GM12864 (cell line): ENCODE results near the gene FARP1.

Experiments
- DNase-seq: peaks from one replicate; pipeline ENCODE4 v3.0.0-alpha.2; 2011; ENCODE audit warnings: low read depth
- H3K4me3 ChIP-seq: 2 replicates; pipeline ENCODE4 v1.5.1; 2011; ENCODE audit warnings: mild to moderate bottlenecking, low read depth, low read length, control low read depth
- TF ChIP-seq, protein P1 (sequence below): IDR thresholded peaks from 2 replicates; pipeline ENCODE4 v1.5.1; 2011; ENCODE audit warnings: low read depth, mild to moderate bottlenecking, moderate library complexity, low read length, control low read depth, inconsistent platforms; ENCODE audit errors: missing control alignments

FARP1 gene

DNA sequence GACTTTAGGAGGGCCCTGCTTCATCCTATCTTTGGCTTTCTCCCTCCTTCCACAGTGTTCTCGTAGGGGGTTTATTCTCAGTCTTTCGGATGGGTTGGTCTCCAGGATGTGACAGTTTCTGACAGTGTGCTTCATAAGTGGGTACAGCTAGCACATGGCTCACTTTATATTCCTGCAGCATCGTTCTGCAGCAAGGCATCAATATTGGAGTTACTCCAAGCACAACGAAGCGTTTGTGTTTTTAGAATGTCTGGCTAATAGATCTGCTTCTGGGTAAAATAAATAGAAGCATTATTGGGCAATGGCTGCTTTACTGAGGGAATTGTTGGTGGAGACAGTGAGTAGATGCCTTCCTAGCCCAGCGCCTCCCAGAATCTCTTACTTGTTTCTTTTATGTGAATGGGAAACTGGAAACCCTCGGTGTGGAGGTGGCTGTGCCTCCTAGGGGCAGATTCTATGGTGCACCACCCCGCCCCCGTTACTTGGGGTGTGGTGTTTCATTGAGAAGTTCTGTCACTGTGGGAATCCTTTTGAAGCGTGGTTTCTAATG, 2.0 kb downstream of the FARP1 start:
- no peak for DNase-seq
- TF ChIP-seq, protein P1, sequence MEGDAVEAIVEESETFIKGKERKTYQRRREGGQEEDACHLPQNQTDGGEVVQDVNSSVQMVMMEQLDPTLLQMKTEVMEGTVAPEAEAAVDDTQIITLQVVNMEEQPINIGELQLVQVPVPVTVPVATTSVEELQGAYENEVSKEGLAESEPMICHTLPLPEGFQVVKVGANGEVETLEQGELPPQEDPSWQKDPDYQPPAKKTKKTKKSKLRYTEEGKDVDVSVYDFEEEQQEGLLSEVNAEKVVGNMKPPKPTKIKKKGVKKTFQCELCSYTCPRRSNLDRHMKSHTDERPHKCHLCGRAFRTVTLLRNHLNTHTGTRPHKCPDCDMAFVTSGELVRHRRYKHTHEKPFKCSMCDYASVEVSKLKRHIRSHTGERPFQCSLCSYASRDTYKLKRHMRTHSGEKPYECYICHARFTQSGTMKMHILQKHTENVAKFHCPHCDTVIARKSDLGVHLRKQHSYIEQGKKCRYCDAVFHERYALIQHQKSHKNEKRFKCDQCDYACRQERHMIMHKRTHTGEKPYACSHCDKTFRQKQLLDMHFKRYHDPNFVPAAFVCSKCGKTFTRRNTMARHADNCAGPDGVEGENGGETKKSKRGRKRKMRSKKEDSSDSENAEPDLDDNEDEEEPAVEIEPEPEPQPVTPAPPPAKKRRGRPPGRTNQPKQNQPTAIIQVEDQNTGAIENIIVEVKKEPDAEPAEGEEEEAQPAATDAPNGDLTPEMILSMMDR = no peak
- no peak overlapping the region for H3K4me3 ChIP-seq

DNA sequence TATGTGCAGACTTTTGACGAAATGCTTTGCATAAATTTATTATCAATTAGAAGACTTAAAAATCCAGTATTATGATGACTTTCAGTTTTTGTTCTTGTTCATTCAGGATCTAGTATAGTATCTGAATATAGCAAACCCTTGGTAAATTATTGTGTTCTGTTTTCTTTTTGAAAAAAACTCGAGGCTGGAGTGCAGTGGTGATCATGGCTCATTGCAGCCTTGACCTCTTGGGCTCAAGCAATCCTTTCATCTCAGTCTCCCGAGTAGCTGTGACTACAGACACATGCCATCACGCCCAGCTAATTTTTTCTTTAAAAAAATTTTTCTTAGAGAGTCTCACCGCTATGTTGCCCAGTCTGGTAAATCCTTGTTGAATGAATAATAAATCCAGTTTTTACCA, 4.6 kb downstream of the FARP1 start:
- TF ChIP-seq, protein P1 = no peak
- H3K4me3 ChIP-seq = no peak overlapping the region
- no peak for DNase-seq

DNA sequence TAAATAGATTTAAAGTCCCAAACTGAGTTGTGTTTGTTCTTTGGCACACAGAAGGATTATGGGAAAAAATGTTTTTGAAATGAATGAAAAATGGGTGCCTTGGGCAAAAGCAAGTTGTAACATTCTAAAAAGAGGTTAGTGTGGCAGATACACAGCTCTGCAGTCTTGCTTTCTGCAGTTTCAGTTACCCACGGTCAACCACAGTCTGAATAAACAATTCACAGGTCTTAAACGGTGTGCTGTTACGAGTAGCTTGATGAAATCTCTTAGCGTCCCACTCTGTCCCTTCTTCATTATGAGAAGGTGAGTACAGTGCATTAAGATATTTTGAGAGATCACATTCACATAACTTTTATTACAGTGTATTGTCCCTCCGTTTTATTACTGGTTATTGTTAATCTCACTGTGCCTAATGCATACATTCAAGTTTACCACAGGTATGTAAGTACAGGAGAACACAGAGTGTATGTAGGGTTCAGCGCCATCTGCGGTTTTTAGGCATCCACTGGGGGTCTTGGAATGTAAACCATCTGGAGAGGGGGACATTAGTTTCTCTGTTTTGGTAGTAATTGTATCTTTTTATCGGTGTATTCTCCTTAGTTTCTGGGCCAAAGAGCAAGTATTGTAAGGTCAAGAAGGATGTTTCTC, 8.1 kb downstream of the FARP1 start:
- H3K4me3 ChIP-seq = no peak overlapping the region
- DNase-seq = no peak
- TF ChIP-seq, protein P1 = no peak

DNA sequence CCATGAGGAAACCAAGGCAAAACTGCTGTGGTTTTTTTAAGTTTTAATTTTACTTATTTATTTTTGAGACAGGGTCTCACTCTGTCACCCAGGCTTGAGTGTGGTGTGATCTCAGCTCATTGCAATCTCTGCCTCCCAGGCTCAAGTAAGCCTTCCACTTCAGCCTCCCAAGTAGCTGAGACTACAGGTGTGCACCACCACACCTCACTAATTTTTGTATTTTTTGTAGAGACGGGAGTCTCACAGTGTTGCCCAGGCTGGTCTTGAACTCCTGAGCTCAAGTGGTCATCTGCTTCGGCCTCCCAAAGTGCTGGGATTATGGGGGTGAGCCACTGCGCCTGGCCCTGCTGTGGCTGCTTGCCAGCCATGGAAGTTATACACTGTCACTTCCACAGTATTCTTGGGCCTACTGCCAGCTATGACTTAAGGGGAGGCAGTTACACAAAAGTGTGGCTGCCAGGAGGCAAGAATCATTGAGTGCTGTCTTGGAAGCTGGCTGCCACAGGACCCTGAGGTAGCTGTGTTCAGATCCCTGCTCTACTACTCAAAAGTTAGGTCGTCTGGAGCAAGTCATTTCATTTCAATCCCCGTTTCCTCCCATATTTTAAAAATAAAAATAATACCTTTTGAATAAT, 12.7 kb downstream of the FARP1 start:
- no peak overlapping the region for H3K4me3 ChIP-seq
- TF ChIP-seq, protein P1 = no peak
- no peak for DNase-seq

DNA sequence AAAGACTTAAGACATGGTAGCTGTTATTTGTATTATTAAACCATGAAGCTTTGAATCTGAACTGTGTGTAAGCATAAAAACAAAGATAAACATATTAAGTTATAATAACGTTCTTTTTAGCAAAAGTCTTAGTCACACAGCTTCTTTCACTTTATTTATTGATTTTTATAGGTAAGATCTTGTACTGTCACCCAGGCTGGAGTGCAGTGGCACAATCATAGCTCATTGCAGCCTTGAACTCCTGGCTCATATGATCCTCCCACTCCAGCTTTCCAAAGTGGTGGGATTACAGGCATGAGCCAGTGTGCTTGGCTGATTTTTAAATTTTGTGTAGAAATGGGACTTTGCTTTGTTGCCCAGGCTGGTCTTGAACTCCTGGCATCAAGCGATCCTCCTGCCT, 13.4 kb downstream of the FARP1 start:
- DNase-seq = no peak
- TF ChIP-seq, protein P1 = no peak
- no peak overlapping the region for H3K4me3 ChIP-seq

DNA sequence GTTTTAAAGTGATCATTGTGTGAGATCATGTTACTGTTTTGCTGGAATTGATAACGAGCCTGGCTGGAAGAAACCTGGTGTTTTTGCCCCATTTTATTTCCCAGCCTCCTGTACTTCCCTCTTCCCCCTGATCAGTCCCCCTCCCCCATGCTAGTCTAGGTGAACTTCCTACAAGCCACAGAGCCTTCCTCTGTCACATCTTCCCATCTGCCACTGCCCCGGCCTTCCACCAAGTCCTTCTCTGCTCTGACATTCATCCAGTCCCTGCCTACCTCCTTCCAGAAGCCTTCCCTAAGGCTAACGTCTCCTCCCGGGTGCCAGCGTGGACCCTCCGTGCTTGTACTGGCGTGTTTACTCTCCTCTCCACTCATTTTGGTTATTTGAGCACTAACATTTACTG, 14.3 kb downstream of the FARP1 start:
- no peak overlapping the region for H3K4me3 ChIP-seq
- TF ChIP-seq, protein P1 = no peak
- DNase-seq = no peak
